Stimulated activated naive CD8-positive, alpha-beta T cell treated with anti-CD3 and anti-CD28 coated beads, Interleukin-15, amount 100 ng/mL, for 72 hours (primary cell): ENCODE measurements around the gene RARG.
"Not testable (repeated sequence)": the region's sequence is repeated elsewhere in the genome, so short reads cannot be mapped to it uniquely, and the experiment has no call there.

Experiments used
- ATAC-seq: fragments of 150-1000 bp; cut with Tn5 transposase; 2 replicates; pipeline ENCODE4 v1.10.0; 2021; ENCODE audit warnings: mild to moderate bottlenecking, moderate library complexity
- DNase-seq, 2 donors: peaks; one replicate each; pipeline ENCODE4 v3.0.0; 2021 to 2022
- H3K27ac Mint-ChIP-seq, 2 donors: one replicate each; pipeline ENCODE4 v1.8.0; 2022; ENCODE audit warnings: mild to moderate bottlenecking in 2 of 2, mixed read lengths in 2 of 2, moderate library complexity in 2 of 2
- H3K27me3 Mint-ChIP-seq: one replicate; pipeline ENCODE4 v1.8.0; 2022; ENCODE audit warnings: mixed read lengths
- H3K4me1 Mint-ChIP-seq: one replicate; pipeline ENCODE4 v1.8.0; 2022; ENCODE audit warnings: mild to moderate bottlenecking, mixed read lengths
- H3K4me3 Mint-ChIP-seq, 2 donors: one replicate each; pipeline ENCODE4 v1.8.0; 2022; ENCODE audit warnings: mild to moderate bottlenecking in 2 of 2, mixed read lengths in 2 of 2, moderate library complexity in 1 of 2
- H3K9me3 Mint-ChIP-seq, 2 donors: one replicate each; pipeline ENCODE4 v1.8.0; 2022; ENCODE audit warnings: mixed read lengths in 2 of 2

The RARG gene

GRCh38 chr12:53170215-53170614 is 61.8 kb downstream of the RARG start:
- Mint-ChIP-seq H3K9me3 (no peaks in the 10 kb centered on the region), H3K4me1 (peaks cover 5% of the 10 kb centered on the region), H3K27me3 (no peaks in the 10 kb centered on the region), H3K27ac (no peak overlapping the region), H3K4me3 (no peak overlapping the region)
- ATAC-seq: no peak
- no peak for DNase-seq

- ATAC-seq: no peak
- H3K9me3 Mint-ChIP-seq: no peaks in the 10 kb centered on the region
- no peaks in the 10 kb centered on the region for H3K27me3 Mint-ChIP-seq
- H3K27ac Mint-ChIP-seq: peak overlapping the region in 1 of 2 donors; percentile 38
- H3K4me3 Mint-ChIP-seq: no peak overlapping the region
- no peaks in the 10 kb centered on the region for H3K4me1 Mint-ChIP-seq
- no peak for DNase-seq
Measured at GRCh38 chr12:53169644-53170043, 62.4 kb downstream of the RARG start.

- ATAC-seq: no peak
- H3K4me3 Mint-ChIP-seq: no peak overlapping the region
- no peaks in the 10 kb centered on the region for H3K27me3 Mint-ChIP-seq
- no peak for DNase-seq
- no peaks in the 10 kb centered on the region for H3K4me1 Mint-ChIP-seq
- no peaks in the 10 kb centered on the region for H3K9me3 Mint-ChIP-seq
- H3K27ac Mint-ChIP-seq: no peak overlapping the region
Measured at GRCh38 chr12:53166837-53167236, 65.2 kb downstream of the RARG start.

GRCh38 chr12:53163008-53163407 is 69.0 kb downstream of the RARG start:
- not testable (repeated sequence) for DNase-seq, ATAC-seq, H3K9me3 Mint-ChIP-seq, H3K27ac Mint-ChIP-seq, H3K27me3 Mint-ChIP-seq, H3K4me3 Mint-ChIP-seq
- H3K4me1 Mint-ChIP-seq: peaks cover 17% of the 10 kb centered on the region

- no peaks in the 10 kb centered on the region for H3K27me3 Mint-ChIP-seq
- DNase-seq (no peak), ATAC-seq (no peak)
- H3K4me3 Mint-ChIP-seq: no peak overlapping the region
- no peak overlapping the region for H3K27ac Mint-ChIP-seq
- H3K4me1 Mint-ChIP-seq: peaks cover 17% of the 10 kb centered on the region
- H3K9me3 Mint-ChIP-seq: no peaks in the 10 kb centered on the region
Measured at GRCh38 chr12:53161119-53161911, 70.7 kb downstream of the RARG start.

GRCh38 chr12:53160673-53161072 is 71.3 kb downstream of the RARG start:
- DNase-seq: no peak
- Mint-ChIP-seq H3K27ac (peak overlapping the region in 1 of 2 donors; percentile 85), H3K9me3 (no peaks in the 10 kb centered on the region), H3K4me3 (no peak overlapping the region), H3K4me1 (peaks cover 17% of the 10 kb centered on the region), H3K27me3 (no peaks in the 10 kb centered on the region)
- no peak for ATAC-seq
